ENCODE data around the gene HNRNPCL4.
"Not testable (repeated sequence)": the region's sequence is repeated elsewhere in the genome, so short reads cannot be mapped to it uniquely, and the experiment has no call there.

Gene HNRNPCL4

GRCh38 chr1:13165531-13165930, at the start of gene HNRNPCL4:
HNRNPCL4 (minus strand) TSS chr1:13165631; CDS start chr1:13165467, 164 bp downstream.
- DNase-seq (ENCODE audit: low read depth, low spot score), result not testable (repeated sequence)

- DNase-seq (ENCODE audit: low read depth, low spot score), result not testable (repeated sequence)
Measured at GRCh38 chr1:13208712-13209111, 43.3 kb upstream of the HNRNPCL4 start.

GRCh38 chr1:13201309-13201708, 35.9 kb upstream of the HNRNPCL4 start, which contains the start of gene PRAMEF13:
PRAMEF13 (minus strand) TSS chr1:13201409; CDS start chr1:13199589, 1,820 bp downstream.
- not testable (repeated sequence) for DNase-seq (ENCODE audit: low read depth, low spot score)

GRCh38 chr1:13171548-13171947, 6.1 kb upstream of the HNRNPCL4 start, which contains the start of gene PRAMEF9:
PRAMEF9 (plus strand) TSS chr1:13171848; CDS start chr1:13175281, 3,433 bp downstream.
- DNase-seq (ENCODE audit: low read depth, low spot score), result not testable (repeated sequence)

- DNase-seq (ENCODE audit: low read depth, low spot score), result not testable (repeated sequence)
Measured at GRCh38 chr1:13155909-13156308, 9.5 kb downstream of the HNRNPCL4 start, which contains the start of gene PRAMEF26. PRAMEF26 (minus strand) TSS chr1:13156009; CDS start chr1:13153095, 2,914 bp downstream.

GRCh38 chr1:13116754-13117153, 48.7 kb downstream of the HNRNPCL4 start, which contains the start of gene HNRNPCL2:
HNRNPCL2 (minus strand) TSS chr1:13116854; CDS start chr1:13116400, 454 bp downstream.
- DNase-seq (ENCODE audit: low read depth, low spot score), result not testable (repeated sequence)

All from smooth muscle cell of the brain vasculature (primary cell).